Effector memory CD4-positive, alpha-beta T cell (primary cell): ENCODE measurements around the gene WLS.

Source experiments
- DNase-seq, 3 donors: peaks; one replicate each; pipeline ENCODE4 v3.0.0-alpha.2; 2020
- H3K27ac ChIP-seq: 2 replicates; pipeline ENCODE4 v1.7.0; 2013; ENCODE audit warnings: mild to moderate bottlenecking, low read length, moderate library complexity; ENCODE audit not compliant: insufficient read depth, poor library complexity, severe bottlenecking
- H3K27me3 ChIP-seq: replicated peaks from 2 replicates; pipeline ENCODE4 v1.7.0; 2013; ENCODE audit warnings: mild to moderate bottlenecking, low read length; ENCODE audit not compliant: insufficient read depth, control insufficient read depth, poor library complexity, severe bottlenecking
- H3K36me3 ChIP-seq: 2 replicates; pipeline ENCODE4 v1.7.0; 2013; ENCODE audit warnings: mild to moderate bottlenecking, low read length, moderate library complexity; ENCODE audit not compliant: control insufficient read depth, insufficient read depth
- H3K4me1 ChIP-seq: 2 replicates; pipeline ENCODE4 v1.7.0; 2013; ENCODE audit warnings: low read length, mild to moderate bottlenecking; ENCODE audit not compliant: control insufficient read depth, insufficient read depth, poor library complexity, severe bottlenecking
- H3K4me3 ChIP-seq: 2 replicates; pipeline ENCODE4 v1.7.0; 2013; ENCODE audit warnings: low read length, low read depth, mild to moderate bottlenecking; ENCODE audit not compliant: insufficient read depth, poor library complexity, severe bottlenecking
- H3K9me3 ChIP-seq: 2 replicates; pipeline ENCODE4 v1.7.0; 2013; ENCODE audit warnings: mild to moderate bottlenecking, low read length, moderate library complexity; ENCODE audit not compliant: control insufficient read depth

The WLS gene

DNA sequence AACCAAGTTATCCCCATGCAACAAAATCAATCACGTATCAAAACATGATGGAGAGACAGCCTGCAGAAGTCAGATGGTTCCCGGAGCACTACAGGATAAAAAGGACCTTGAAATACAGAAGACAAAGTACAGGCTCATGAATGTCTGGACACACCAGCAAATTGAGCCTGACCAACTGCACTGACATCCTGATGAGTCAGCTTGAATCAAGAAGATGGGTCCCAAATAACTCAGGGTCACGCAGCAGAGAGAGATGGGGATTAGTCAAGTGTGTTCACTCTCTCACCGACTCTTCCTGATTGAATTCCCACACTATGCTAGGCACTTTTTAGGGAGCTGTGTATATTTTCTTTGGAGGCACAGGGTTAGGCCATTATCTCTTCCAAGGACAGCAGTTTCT is 110.8 kb downstream of the WLS start:
- no peak overlapping the region for H3K27ac ChIP-seq

DNA sequence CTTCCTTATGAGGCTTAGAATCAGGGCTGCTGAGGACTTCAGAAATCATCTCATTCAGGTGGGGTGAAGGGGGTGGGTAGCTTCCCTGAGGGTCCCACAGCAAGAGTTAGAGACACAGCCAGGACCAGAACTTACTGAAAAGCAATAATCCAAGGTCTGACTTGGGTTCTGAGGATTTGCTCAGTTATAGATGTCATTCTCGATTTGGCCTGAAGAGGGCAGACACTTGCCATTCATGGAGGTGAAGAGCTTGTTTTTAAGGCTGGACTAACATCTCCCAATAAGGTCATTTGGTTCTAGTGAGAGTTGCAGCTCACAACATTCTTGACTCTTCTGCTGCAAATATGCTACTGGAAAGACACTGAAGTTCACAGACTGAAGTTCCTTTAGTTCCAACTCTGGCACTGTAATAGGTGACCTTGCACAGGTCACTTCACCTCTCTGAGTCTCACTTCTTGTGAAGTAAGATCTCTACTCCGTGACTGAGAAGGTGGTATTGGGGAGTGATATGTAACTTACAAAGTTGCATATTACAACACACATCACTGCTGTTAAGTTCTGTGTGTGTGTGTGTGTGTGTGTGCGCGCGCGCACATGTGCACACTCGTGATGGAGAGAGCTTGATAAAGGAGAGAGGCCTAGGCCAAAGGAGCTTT is 112.1 kb downstream of the WLS start:
- Histone ChIP-seq H3K27ac (no peak overlapping the region), H3K9me3 (no peaks in the 10 kb centered on the region), H3K27me3 (no peaks in the 10 kb centered on the region), H3K4me3 (no peak overlapping the region), H3K36me3 (no peaks in the 10 kb centered on the region), H3K4me1 (no peaks in the 10 kb centered on the region)
- no peak for DNase-seq

More for the DNA sequence above, 110.8 kb downstream of the WLS start:
- no peaks in the 10 kb centered on the region for H3K36me3 ChIP-seq
- H3K9me3 ChIP-seq: no peaks in the 10 kb centered on the region
- H3K4me1 ChIP-seq: no peaks in the 10 kb centered on the region
- no peaks in the 10 kb centered on the region for H3K27me3 ChIP-seq
- no peak overlapping the region for H3K4me3 ChIP-seq
- DNase-seq: no peak

DNA sequence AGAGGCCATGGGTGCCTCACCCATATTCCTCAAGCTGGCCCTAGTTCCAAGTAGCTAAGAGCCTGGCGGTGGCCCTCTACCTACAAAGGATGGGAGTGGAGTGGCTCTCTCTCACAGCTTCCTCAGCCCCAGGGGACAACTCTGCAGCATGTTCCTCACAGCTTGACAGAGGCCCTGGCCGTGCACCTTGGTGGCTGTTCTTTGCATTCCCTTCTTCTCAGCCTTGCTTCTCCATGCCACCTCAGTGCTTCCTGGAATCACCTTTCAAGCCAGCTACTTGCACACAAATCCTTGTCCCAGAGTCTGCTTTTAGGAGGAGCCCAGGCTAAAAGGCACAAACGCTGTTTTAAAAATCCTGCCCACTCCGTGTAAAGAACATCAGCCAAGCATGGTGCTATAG is 112.9 kb downstream of the WLS start:
- no peak overlapping the region for H3K4me3 ChIP-seq
- H3K27ac ChIP-seq: no peak overlapping the region
- H3K9me3 ChIP-seq: no peaks in the 10 kb centered on the region
- DNase-seq: no peak
- H3K36me3 ChIP-seq: no peaks in the 10 kb centered on the region
- H3K27me3 ChIP-seq: no peaks in the 10 kb centered on the region
- H3K4me1 ChIP-seq: no peaks in the 10 kb centered on the region

DNA sequence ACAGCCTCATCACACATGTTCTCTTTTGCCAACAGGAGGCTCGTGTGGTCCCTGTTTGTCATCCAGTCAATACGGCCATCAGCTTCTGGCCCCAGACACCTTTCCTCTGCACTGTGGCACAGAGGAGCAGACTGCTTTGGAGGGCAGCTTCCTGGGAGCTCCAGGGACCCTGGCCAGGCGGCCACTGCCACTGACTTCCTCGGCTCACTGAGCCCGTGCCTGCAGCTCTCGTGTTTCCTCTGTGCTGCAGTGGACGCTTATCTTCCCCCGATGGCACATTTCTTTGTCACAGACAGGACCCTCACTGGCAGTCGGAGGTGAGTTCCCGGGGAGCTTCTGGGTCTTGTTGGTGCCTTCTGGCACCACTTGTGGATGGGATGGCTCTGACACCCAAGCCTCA is 114.9 kb downstream of the WLS start:
- DNase-seq: no peak
- H3K27ac ChIP-seq: no peak overlapping the region
- no peaks in the 10 kb centered on the region for H3K9me3 ChIP-seq
- no peak overlapping the region for H3K4me3 ChIP-seq
- no peaks in the 10 kb centered on the region for H3K4me1 ChIP-seq
- no peaks in the 10 kb centered on the region for H3K36me3 ChIP-seq
- no peaks in the 10 kb centered on the region for H3K27me3 ChIP-seq

DNA sequence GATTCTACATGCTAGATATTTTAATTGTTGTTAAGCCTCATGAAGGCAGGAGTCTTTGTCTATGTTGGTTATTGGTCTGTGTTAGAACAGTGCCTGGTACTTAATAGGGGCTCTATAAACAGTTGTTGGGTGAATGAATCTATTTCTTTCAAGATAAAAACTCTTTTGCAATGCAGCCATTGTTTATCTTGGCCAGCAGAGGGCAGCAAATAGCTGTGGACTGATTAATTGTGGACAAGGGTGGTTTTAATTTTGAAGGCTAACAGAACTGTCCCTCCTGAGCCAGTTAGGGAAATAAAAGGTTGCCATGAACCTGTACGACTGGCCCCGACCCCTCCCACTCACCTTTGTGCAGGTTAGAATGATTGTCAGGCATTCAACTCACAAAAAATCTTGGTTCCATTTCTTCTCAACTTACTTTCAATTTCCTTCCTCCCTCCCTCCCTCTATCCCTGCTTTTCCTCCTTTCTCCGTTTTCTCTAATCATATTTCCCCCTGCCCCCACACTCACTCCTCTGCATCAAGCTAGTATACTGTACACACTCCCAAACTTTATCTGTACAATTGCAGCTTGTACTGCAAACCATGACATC is 115.6 kb downstream of the WLS start:
- Histone ChIP-seq H3K4me3 (no peak overlapping the region), H3K36me3 (no peaks in the 10 kb centered on the region), H3K27me3 (no peaks in the 10 kb centered on the region), H3K27ac (no peak overlapping the region), H3K9me3 (no peaks in the 10 kb centered on the region), H3K4me1 (no peaks in the 10 kb centered on the region)
- peak in 1 of 3 donors; percentile 16 for DNase-seq

DNA sequence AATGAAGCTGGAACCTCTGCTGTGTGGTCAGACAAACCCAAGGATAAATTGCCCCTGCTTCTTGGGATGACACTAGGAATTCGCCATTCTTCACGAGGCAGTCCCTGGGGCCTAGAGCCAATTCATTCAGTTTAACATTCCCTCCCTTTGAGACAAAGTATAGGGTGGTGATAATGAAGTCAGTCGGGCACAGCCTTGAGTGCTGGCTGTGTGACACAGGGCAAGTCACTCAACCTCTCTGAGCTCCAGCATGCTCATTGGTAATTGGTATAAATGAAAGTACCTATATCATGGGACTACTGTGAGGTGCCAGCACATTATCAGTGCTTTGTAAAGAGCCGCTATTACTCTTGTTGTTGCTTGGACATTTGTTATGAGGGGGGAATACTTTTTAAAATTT is 117.0 kb downstream of the WLS start:
- Histone ChIP-seq H3K4me1 (no peaks in the 10 kb centered on the region), H3K27ac (no peak overlapping the region), H3K4me3 (no peak overlapping the region), H3K9me3 (no peaks in the 10 kb centered on the region), H3K36me3 (no peaks in the 10 kb centered on the region), H3K27me3 (no peaks in the 10 kb centered on the region)
- no peak for DNase-seq

DNA sequence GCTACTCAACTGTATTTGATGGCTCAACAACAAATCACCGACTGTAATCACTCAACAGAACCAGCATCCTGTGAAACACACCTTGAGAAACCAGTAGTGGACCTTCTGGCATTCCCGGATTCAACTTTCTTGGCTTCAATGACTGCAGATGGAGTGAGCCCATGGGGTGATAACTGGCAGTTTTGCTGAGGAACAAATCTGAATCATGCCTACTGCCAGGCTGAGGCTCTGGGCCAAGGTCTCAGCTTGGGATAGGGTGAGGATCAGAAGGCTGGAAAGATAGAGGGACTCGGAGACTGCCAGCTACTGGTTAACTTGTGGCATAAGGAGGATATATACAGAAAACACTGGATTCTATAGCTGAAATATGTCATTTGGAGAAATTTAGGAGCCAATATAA is 118.4 kb downstream of the WLS start:
- Histone ChIP-seq H3K27me3 (no peaks in the 10 kb centered on the region), H3K4me1 (no peaks in the 10 kb centered on the region), H3K27ac (no peak overlapping the region), H3K36me3 (no peaks in the 10 kb centered on the region), H3K4me3 (no peak overlapping the region), H3K9me3 (no peaks in the 10 kb centered on the region)
- no peak for DNase-seq

DNA sequence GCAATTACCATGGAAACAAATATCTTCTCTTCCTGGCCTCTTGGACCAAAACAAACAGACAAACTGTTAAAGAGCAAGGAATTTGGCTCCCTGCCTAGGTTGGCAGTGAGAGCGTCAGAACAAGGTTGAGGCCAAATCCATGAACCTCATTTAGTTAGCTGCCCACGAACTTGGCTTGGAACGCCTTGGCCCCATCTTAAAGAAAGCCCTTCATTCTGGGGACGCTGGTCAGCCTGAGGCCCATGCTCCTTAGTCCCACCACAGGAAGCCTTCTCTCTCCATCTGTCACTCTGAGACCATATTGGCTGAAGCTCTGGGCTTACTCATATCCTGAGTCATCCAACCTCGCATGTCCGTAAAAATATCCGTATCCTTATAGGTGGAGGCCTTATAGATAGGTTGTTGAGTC is 119.5 kb downstream of the WLS start:
- no peaks in the 10 kb centered on the region for H3K36me3 ChIP-seq
- H3K4me1 ChIP-seq: no peaks in the 10 kb centered on the region
- no peak overlapping the region for H3K27ac ChIP-seq
- no peaks in the 10 kb centered on the region for H3K27me3 ChIP-seq
- no peaks in the 10 kb centered on the region for H3K9me3 ChIP-seq
- no peak for DNase-seq
- H3K4me3 ChIP-seq: no peak overlapping the region

DNA sequence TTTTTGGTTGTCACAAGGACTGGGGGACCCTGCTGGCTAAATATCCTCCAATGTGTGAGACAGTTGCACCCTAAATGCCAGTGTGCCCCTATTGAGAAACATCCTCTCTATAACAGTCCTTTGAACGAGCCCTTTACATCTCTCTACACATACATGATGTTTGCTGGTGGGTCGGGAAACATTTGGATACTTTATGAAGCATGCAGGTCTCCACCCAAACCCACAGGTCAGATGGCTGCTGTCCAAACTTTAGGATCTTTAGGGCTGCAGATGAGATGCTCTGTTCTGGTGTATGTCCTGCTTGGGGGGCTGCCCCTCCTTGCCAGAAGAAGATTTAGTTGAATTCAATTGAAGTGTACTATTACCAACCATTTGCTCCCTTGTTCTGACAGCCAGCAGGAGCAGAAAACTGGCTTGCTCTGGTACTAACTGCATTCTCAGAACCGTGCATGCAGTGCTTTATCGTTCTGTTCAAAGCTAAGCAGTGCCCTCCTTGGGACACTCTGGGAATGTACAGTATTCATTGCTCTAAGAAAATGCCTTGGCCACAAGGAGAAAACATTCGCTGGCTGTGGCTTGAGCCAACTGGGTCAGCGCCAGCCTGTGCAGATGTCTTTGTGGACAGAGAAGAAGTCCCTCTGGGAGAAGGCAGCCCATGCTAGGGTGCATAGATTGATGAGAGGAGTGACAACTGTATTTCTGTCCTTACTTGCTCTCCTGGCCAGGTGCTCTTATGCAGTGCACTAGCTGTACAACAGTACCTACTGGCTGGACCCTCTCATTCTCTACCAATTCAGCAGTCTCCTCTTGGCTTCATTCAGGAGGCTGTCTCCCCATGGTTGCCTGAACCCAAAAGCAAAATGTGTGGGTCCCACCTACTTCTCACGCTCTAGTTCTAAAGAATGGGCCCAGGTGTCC is 120.5 kb downstream of the WLS start:
- DNase-seq: no peak
- Histone ChIP-seq H3K4me1 (no peaks in the 10 kb centered on the region), H3K36me3 (no peaks in the 10 kb centered on the region), H3K4me3 (no peak overlapping the region), H3K27ac (no peak overlapping the region), H3K27me3 (no peaks in the 10 kb centered on the region), H3K9me3 (no peaks in the 10 kb centered on the region)

DNA sequence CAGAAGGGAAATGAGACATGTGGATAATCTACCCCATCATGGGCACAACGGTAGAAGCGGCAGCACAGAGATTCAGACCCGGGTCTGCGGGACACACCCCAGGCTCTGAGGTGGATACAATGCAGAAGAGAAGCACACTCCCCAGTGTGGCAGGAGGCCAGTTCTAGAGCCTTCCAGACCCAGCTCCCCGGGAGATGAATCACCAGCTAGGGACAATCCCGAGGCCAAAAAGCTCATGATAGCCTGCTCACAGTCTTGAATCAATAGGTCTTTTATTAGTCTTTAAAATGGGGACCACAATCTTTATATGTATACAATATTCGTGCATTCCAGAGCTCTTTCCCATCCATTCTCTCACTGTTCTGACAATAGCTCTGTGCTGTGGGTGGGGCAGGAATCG is 124.6 kb downstream of the WLS start:
- H3K4me3 ChIP-seq: no peak overlapping the region
- no peaks in the 10 kb centered on the region for H3K9me3 ChIP-seq
- no peaks in the 10 kb centered on the region for H3K4me1 ChIP-seq
- no peak overlapping the region for H3K27ac ChIP-seq
- H3K36me3 ChIP-seq: no peaks in the 10 kb centered on the region
- no peaks in the 10 kb centered on the region for H3K27me3 ChIP-seq
- no peak for DNase-seq
